ENCODE measurements around the gene NAV2. TPM values are rescaled to one million over a fixed set of nuclear protein-coding genes. Genes with fewer than 3 reads are reported as not detected.

Gene NAV2
- total RNA-seq, 1 donor from 2014 or later = 0.39 TPM

GRCh38 chr11:19938866-19939265 lies 226.2 kb downstream of the NAV2 start:
- Mint-ChIP-seq H3K9me3 (no peaks in the 10 kb centered on the region), H3K4me3 (ENCODE audit: low read depth) (no peak overlapping the region), H3K27ac (no peak overlapping the region), H3K36me3 (ENCODE audit: low read depth) (no peaks in the 10 kb centered on the region), H3K4me1 (ENCODE audit: low read depth) (no peaks in the 10 kb centered on the region), H3K27me3 (ENCODE audit: low read depth) (peaks cover 7% of the 10 kb centered on the region)
- intact Hi-C loops (cut with micrococcal nuclease) = no loop called here
- DNase-seq (ENCODE audit: low spot score) = no peak

GRCh38 chr11:19939415-19939929 lies 226.8 kb downstream of the NAV2 start:
- Mint-ChIP-seq H3K27ac (no peak overlapping the region), H3K4me3 (ENCODE audit: low read depth) (no peak overlapping the region), H3K36me3 (ENCODE audit: low read depth) (no peaks in the 10 kb centered on the region), H3K4me1 (ENCODE audit: low read depth) (no peaks in the 10 kb centered on the region), H3K27me3 (ENCODE audit: low read depth) (peaks cover 8% of the 10 kb centered on the region), H3K9me3 (no peaks in the 10 kb centered on the region)
- DNase-seq (ENCODE audit: low spot score) = no peak
- intact Hi-C loops (cut with micrococcal nuclease) = no loop called here

- Mint-ChIP-seq H3K36me3 (ENCODE audit: low read depth) (no peaks in the 10 kb centered on the region), H3K4me3 (ENCODE audit: low read depth) (no peak overlapping the region), H3K27ac (no peak overlapping the region)
Measured at GRCh38 chr11:19940831-19941230, 228.2 kb downstream of the NAV2 start.

GRCh38 chr11:19946681-19947080 lies 234.0 kb downstream of the NAV2 start:
- H3K36me3 Mint-ChIP-seq (ENCODE audit: low read depth) = no peaks in the 10 kb centered on the region
- DNase-seq (ENCODE audit: low spot score) = no peak
- peaks cover 10% of the 10 kb centered on the region for H3K27me3 Mint-ChIP-seq (ENCODE audit: low read depth)
- intact Hi-C loops (cut with micrococcal nuclease) = no loop called here
- H3K9me3 Mint-ChIP-seq = no peaks in the 10 kb centered on the region
- H3K4me1 Mint-ChIP-seq (ENCODE audit: low read depth) = peaks cover 4% of the 10 kb centered on the region
- H3K4me3 Mint-ChIP-seq (ENCODE audit: low read depth) = no peak overlapping the region
- no peak overlapping the region for H3K27ac Mint-ChIP-seq

More at GRCh38 chr11:19940831-19941230, 228.2 kb downstream of the NAV2 start:
- intact Hi-C loops (cut with micrococcal nuclease) = no loop called here
- Mint-ChIP-seq H3K9me3 (no peaks in the 10 kb centered on the region), H3K4me1 (ENCODE audit: low read depth) (no peaks in the 10 kb centered on the region), H3K27me3 (ENCODE audit: low read depth) (peaks cover 13% of the 10 kb centered on the region)
- no peak for DNase-seq (ENCODE audit: low spot score)

- H3K27ac Mint-ChIP-seq = no peak overlapping the region
- H3K36me3 Mint-ChIP-seq (ENCODE audit: low read depth) = no peaks in the 10 kb centered on the region
- H3K4me3 Mint-ChIP-seq (ENCODE audit: low read depth) = no peak overlapping the region
- H3K9me3 Mint-ChIP-seq = no peaks in the 10 kb centered on the region
- H3K27me3 Mint-ChIP-seq (ENCODE audit: low read depth) = peaks cover 13% of the 10 kb centered on the region
- intact Hi-C loops (cut with micrococcal nuclease) = no loop called here
- DNase-seq (ENCODE audit: low spot score) = no peak
- peaks cover 7% of the 10 kb centered on the region for H3K4me1 Mint-ChIP-seq (ENCODE audit: low read depth)
Measured at GRCh38 chr11:19947537-19948114, 235.0 kb downstream of the NAV2 start.

GRCh38 chr11:19949606-19950005 lies 237.0 kb downstream of the NAV2 start:
- Mint-ChIP-seq H3K4me1 (ENCODE audit: low read depth) (peaks cover 7% of the 10 kb centered on the region), H3K36me3 (ENCODE audit: low read depth) (no peaks in the 10 kb centered on the region), H3K4me3 (ENCODE audit: low read depth) (no peak overlapping the region), H3K27me3 (ENCODE audit: low read depth) (peaks cover 19% of the 10 kb centered on the region), H3K27ac (no peak overlapping the region), H3K9me3 (no peaks in the 10 kb centered on the region)
- intact Hi-C loops (cut with micrococcal nuclease) = no loop called here
- DNase-seq (ENCODE audit: low spot score) = no peak

- intact Hi-C loops (cut with micrococcal nuclease) = loop anchor here (1.0 kb wide), 2 partner anchors 160 to 181 kb away; no protein-coding TSS in a partner anchor
- Mint-ChIP-seq H3K4me1 (ENCODE audit: low read depth) (peaks cover 7% of the 10 kb centered on the region), H3K27ac (no peak overlapping the region), H3K27me3 (ENCODE audit: low read depth) (peaks cover 17% of the 10 kb centered on the region), H3K36me3 (ENCODE audit: low read depth) (no peaks in the 10 kb centered on the region), H3K4me3 (ENCODE audit: low read depth) (peak overlapping the region; percentile 24), H3K9me3 (no peaks in the 10 kb centered on the region)
- no peak for DNase-seq (ENCODE audit: low spot score)
Measured at GRCh38 chr11:19951558-19952115, 239.0 kb downstream of the NAV2 start.

- DNase-seq (ENCODE audit: low spot score) = no peak
- Mint-ChIP-seq H3K27ac (no peak overlapping the region), H3K9me3 (no peaks in the 10 kb centered on the region), H3K27me3 (ENCODE audit: low read depth) (peaks cover 17% of the 10 kb centered on the region), H3K36me3 (ENCODE audit: low read depth) (no peaks in the 10 kb centered on the region), H3K4me3 (ENCODE audit: low read depth) (no peak overlapping the region), H3K4me1 (ENCODE audit: low read depth) (peaks cover 7% of the 10 kb centered on the region)
- intact Hi-C loops (cut with micrococcal nuclease) = no loop called here
Measured at GRCh38 chr11:19952116-19952605, 239.5 kb downstream of the NAV2 start.

GRCh38 chr11:19952911-19953310 lies 240.3 kb downstream of the NAV2 start:
- Mint-ChIP-seq H3K9me3 (no peaks in the 10 kb centered on the region), H3K4me3 (ENCODE audit: low read depth) (no peak overlapping the region), H3K36me3 (ENCODE audit: low read depth) (no peaks in the 10 kb centered on the region), H3K27me3 (ENCODE audit: low read depth) (peaks cover 17% of the 10 kb centered on the region), H3K27ac (no peak overlapping the region), H3K4me1 (ENCODE audit: low read depth) (peaks cover 7% of the 10 kb centered on the region)
- DNase-seq (ENCODE audit: low spot score) = no peak
- intact Hi-C loops (cut with micrococcal nuclease) = no loop called here

GRCh38 chr11:19953336-19953735 lies 240.7 kb downstream of the NAV2 start:
- Mint-ChIP-seq H3K4me1 (ENCODE audit: low read depth) (peaks cover 7% of the 10 kb centered on the region), H3K27me3 (ENCODE audit: low read depth) (peaks cover 17% of the 10 kb centered on the region)

GRCh38 chr11:19953909-19954308 lies 241.3 kb downstream of the NAV2 start:
- H3K27ac Mint-ChIP-seq = no peak overlapping the region
- DNase-seq (ENCODE audit: low spot score) = no peak

More at GRCh38 chr11:19953336-19953735, 240.7 kb downstream of the NAV2 start:
- no peaks in the 10 kb centered on the region for H3K36me3 Mint-ChIP-seq (ENCODE audit: low read depth)
- no peaks in the 10 kb centered on the region for H3K9me3 Mint-ChIP-seq
- H3K27ac Mint-ChIP-seq = no peak overlapping the region
- intact Hi-C loops (cut with micrococcal nuclease) = no loop called here
- H3K4me3 Mint-ChIP-seq (ENCODE audit: low read depth) = no peak overlapping the region
- no peak for DNase-seq (ENCODE audit: low spot score)

GRCh38 chr11:19954899-19955298 lies 242.3 kb downstream of the NAV2 start:
- intact Hi-C loops (cut with micrococcal nuclease) = no loop called here
- Mint-ChIP-seq H3K4me1 (ENCODE audit: low read depth) (peaks cover 7% of the 10 kb centered on the region), H3K27me3 (ENCODE audit: low read depth) (peaks cover 17% of the 10 kb centered on the region), H3K27ac (no peak overlapping the region), H3K36me3 (ENCODE audit: low read depth) (no peaks in the 10 kb centered on the region), H3K4me3 (ENCODE audit: low read depth) (no peak overlapping the region), H3K9me3 (no peaks in the 10 kb centered on the region)
- DNase-seq (ENCODE audit: low spot score) = no peak

More at GRCh38 chr11:19953909-19954308, 241.3 kb downstream of the NAV2 start:
- Mint-ChIP-seq H3K36me3 (ENCODE audit: low read depth) (no peaks in the 10 kb centered on the region), H3K4me3 (ENCODE audit: low read depth) (no peak overlapping the region), H3K27me3 (ENCODE audit: low read depth) (peaks cover 17% of the 10 kb centered on the region), H3K9me3 (no peaks in the 10 kb centered on the region), H3K4me1 (ENCODE audit: low read depth) (peaks cover 7% of the 10 kb centered on the region)
- intact Hi-C loops (cut with micrococcal nuclease) = no loop called here

- intact Hi-C loops (cut with micrococcal nuclease) = no loop called here
Measured at GRCh38 chr11:19955660-19956059, 243.0 kb downstream of the NAV2 start.

More at GRCh38 chr11:19955660-19956059, 243.0 kb downstream of the NAV2 start:
- Mint-ChIP-seq H3K27me3 (ENCODE audit: low read depth) (peaks cover 17% of the 10 kb centered on the region), H3K27ac (no peak overlapping the region), H3K4me1 (ENCODE audit: low read depth) (peaks cover 7% of the 10 kb centered on the region), H3K4me3 (ENCODE audit: low read depth) (no peak overlapping the region), H3K36me3 (ENCODE audit: low read depth) (no peaks in the 10 kb centered on the region), H3K9me3 (no peaks in the 10 kb centered on the region)
- DNase-seq (ENCODE audit: low spot score) = no peak
